Breast epithelium (tissue), 4 donors: ENCODE data around the gene ASIC4. TPM values are rescaled to one million over a fixed set of nuclear protein-coding genes. Genes with fewer than 3 reads are reported as not detected.

Source experiments
- DNase-seq, 2 donors: peaks; one replicate each; pipeline ENCODE4 v3.0.0-alpha.2; 2019; ENCODE audit warnings: low spot score in 2 of 2
- H3K27ac ChIP-seq, 2 donors: fragments of 200-600 bp; sonication (generic) in 1 of 2; one replicate each; pipeline ENCODE4 v1.5.1; 2016 to 2019; ENCODE audit warnings: mild to moderate bottlenecking in 1 of 2
- H3K27me3 ChIP-seq, 2 donors: fragments of 200-600 bp; sonication (generic) in 1 of 2; one replicate each; pipeline versions ENCODE4 v1.5.1 to v1.6.0; 2017 to 2019; ENCODE audit warnings: control low read depth in 1 of 2, mild to moderate bottlenecking in 1 of 2
- H3K36me3 ChIP-seq: fragments of 200-600 bp; one replicate; pipeline ENCODE4 v1.5.1; 2019
- H3K4me1 ChIP-seq, 2 donors: fragments of 200-600 bp; sonication (generic); one replicate each; pipeline ENCODE4 v1.5.1; 2016 to 2019; ENCODE audit warnings: control low read depth in 1 of 2
- H3K4me3 ChIP-seq, 3 donors: fragments of 200-600 bp; sonication (generic); 1 replicate in 2 of 3; 2 replicates in 1 of 3; pipeline ENCODE4 v1.5.1; 2016 to 2019; ENCODE audit warnings: mild to moderate bottlenecking in 3 of 3, moderate library complexity in 2 of 3
- H3K9me3 ChIP-seq, 2 donors: fragments of 200-600 bp; sonication (generic) in 1 of 2; one replicate each; pipeline ENCODE4 v1.5.1; 2016 to 2019; ENCODE audit warnings: control low read depth in 1 of 2
- POLR2A ChIP-seq: fragments of 450-650 bp; IDR thresholded peaks from one replicate; pipeline ENCODE4 v1.6.1; 2016; ENCODE audit warnings: antibody characterized with exemption, mild to moderate bottlenecking, moderate library complexity
- POLR2AphosphoS5 ChIP-seq, 3 donors: sonication (generic); formaldehyde crosslinking; IDR thresholded peaks; one replicate each; pipeline ENCODE4 v1.6.1; 2017; ENCODE audit warnings: antibody characterized with exemption in 3 of 3
- intact Hi-C: fragments of 100-400 bp; cut with DNase I; formaldehyde crosslinking; loops from one replicate; pipeline ENCODE4 v1.15.1; 2023; ENCODE audit warnings: low total_unique reads
- total RNA-seq, 3 donors: library from RNA; depleted of rRNA; stranded (reverse); fragments of >200 nt; gene quantifications; one replicate each; pipeline ENCODE4 v1.1.0, GENCODE V29; 2016
- TF ChIP-seq, protein P1 (sequence below), 3 donors: fragments of 450-650 bp; IDR thresholded peaks; one replicate each; pipeline ENCODE4 v1.5.1; 2016 to 2017; ENCODE audit warnings: antibody characterized with exemption in 3 of 3, mild to moderate bottlenecking in 3 of 3, moderate library complexity in 3 of 3

ASIC4 gene
- total RNA-seq, 3 donors from 2014 or later = 0.44 TPM; not detected in 2

DNA sequence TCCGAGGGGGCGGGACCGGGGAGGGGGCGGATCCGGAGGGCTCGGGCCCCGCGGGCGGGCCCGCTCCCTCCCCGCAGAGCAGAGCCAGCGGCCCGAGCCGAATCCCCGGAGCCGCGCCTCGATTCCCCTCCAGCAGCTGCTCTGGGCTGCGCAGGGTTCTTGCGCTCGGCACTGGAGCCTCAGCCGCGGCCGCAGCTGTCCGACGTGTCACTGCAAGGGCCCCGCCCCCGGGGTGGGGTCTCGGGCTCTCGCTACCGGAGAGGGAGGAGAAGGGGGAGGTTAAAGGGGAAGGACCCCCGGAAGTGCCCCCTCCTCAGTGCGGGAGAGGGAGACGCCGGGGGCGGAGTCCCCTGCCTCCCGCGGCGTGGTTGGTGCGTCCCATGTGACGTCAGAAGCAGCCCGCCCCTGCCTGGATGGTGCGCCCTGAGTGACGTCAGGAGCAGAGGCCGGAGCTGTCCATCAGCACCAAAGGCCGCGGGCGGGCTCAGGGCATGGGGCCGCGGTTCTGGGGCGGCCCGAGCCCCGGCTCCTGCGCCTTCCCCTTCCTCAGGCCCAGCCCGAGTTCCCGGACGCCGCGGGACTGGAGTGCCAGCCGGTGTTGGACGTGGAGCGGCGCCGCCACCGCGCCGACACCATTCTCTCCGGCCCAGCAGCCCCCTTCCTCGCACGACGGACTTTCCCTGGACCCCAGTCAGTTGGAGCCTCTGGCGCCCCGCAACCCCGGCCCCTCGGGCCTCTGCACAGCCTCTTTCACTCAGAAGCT is 29.5 kb downstream of the ASIC4 start, which contains the start of the genes CHPF and TMEM198:
Gene CHPF (minus strand): TSS at position 214 of the 763 bp plus-strand sequence. CDS start 271 bp downstream, outside the sequence.
Gene TMEM198 (plus strand): TSS at position 433 of the 763 bp plus-strand sequence. CDS start 700 bp downstream, outside the sequence.
- Histone ChIP-seq H3K27ac (peak within 1 kb of the TSS; percentile 90 to 91), H3K9me3 (no peaks in the 10 kb centered on the region), H3K27me3 (no peaks in the 10 kb centered on the region), H3K4me3 (peak within 1 kb of the TSS; percentile 62 to 85 (median 78)), H3K4me1 (peaks cover 0 to 8% of the 10 kb centered on the region in 2 donors), H3K36me3 (no peaks in the 10 kb centered on the region)
- intact Hi-C loops = loop anchor here (2.0 to 5.0 kb wide), 2 partner anchors 54 to 99 kb away; partner anchors contain the start of gene STK11IP
- peak; percentile 98 to 99 for DNase-seq
- TF ChIP-seq POLR2A (peak; percentile 15), POLR2AphosphoS5 (IDR thresholded peaks at IDR 0.05) (peak in 2 of 3 donors; percentile 61 to 75)
- TF ChIP-seq, protein P1, sequence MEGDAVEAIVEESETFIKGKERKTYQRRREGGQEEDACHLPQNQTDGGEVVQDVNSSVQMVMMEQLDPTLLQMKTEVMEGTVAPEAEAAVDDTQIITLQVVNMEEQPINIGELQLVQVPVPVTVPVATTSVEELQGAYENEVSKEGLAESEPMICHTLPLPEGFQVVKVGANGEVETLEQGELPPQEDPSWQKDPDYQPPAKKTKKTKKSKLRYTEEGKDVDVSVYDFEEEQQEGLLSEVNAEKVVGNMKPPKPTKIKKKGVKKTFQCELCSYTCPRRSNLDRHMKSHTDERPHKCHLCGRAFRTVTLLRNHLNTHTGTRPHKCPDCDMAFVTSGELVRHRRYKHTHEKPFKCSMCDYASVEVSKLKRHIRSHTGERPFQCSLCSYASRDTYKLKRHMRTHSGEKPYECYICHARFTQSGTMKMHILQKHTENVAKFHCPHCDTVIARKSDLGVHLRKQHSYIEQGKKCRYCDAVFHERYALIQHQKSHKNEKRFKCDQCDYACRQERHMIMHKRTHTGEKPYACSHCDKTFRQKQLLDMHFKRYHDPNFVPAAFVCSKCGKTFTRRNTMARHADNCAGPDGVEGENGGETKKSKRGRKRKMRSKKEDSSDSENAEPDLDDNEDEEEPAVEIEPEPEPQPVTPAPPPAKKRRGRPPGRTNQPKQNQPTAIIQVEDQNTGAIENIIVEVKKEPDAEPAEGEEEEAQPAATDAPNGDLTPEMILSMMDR (IDR thresholded peaks at IDR 0.05) = peak in 1 of 3 donors; percentile 9

DNA sequence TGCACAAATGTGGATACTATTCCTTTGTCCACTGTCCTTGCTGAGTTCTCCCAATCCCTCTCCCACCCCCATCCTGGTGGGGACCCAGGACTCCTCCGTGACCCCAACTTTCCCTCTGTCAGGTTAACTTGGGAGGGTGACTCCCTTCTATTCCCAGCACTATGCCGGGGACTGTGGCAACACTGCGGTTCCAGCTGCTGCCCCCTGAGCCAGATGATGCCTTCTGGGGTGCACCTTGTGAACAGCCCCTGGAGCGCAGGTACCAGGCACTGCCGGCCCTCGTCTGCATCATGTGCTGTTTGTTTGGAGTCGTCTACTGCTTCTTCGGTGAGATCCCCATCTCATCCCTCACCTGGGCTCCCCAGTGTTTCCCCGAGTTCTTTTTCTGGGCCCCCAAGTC is 30.3 kb downstream of the ASIC4 start:
- no peaks in the 10 kb centered on the region for H3K36me3 ChIP-seq
- H3K27ac ChIP-seq = peak overlapping the region; percentile 90 to 91
- peaks cover 0 to 8% of the 10 kb centered on the region in 2 donors for H3K4me1 ChIP-seq
- TF ChIP-seq, protein P1 (IDR thresholded peaks at IDR 0.05) = no peak
- TF ChIP-seq POLR2A = no peak
- TF ChIP-seq POLR2AphosphoS5 (IDR thresholded peaks at IDR 0.05) = no peak
- H3K9me3 ChIP-seq = no peaks in the 10 kb centered on the region
- intact Hi-C loops = loop anchor here (2.0 to 5.0 kb wide), 2 partner anchors 53 to 98 kb away; partner anchors contain the start of gene STK11IP
- no peaks in the 10 kb centered on the region for H3K27me3 ChIP-seq
- no peak for DNase-seq
- H3K4me3 ChIP-seq = peak overlapping the region; percentile 62 to 85 (median 78)

GRCh38 chr2:219545295-219545942 is 31.1 kb downstream of the ASIC4 start:
- H3K4me3 ChIP-seq = no peak overlapping the region
- no peak overlapping the region for H3K27ac ChIP-seq
- no peaks in the 10 kb centered on the region for H3K9me3 ChIP-seq
- H3K4me1 ChIP-seq = peaks cover 0 to 8% of the 10 kb centered on the region in 2 donors
- DNase-seq = no peak
- intact Hi-C loops = loop anchor here (2.0 kb wide), 1 partner anchor 97 kb away; no protein-coding TSS in a partner anchor
- TF ChIP-seq POLR2A = no peak
- no peaks in the 10 kb centered on the region for H3K27me3 ChIP-seq
- no peaks in the 10 kb centered on the region for H3K36me3 ChIP-seq

- no peak for DNase-seq
- Histone ChIP-seq H3K9me3 (no peaks in the 10 kb centered on the region), H3K4me1 (peaks cover 0 to 8% of the 10 kb centered on the region in 2 donors), H3K27ac (no peak overlapping the region), H3K36me3 (no peaks in the 10 kb centered on the region), H3K4me3 (no peak overlapping the region), H3K27me3 (no peaks in the 10 kb centered on the region)
- intact Hi-C loops = loop anchor here (2.0 kb wide), 1 partner anchor 97 kb away; no protein-coding TSS in a partner anchor
- TF ChIP-seq, protein P1 (IDR thresholded peaks at IDR 0.05) = no peak
- TF ChIP-seq POLR2AphosphoS5 (IDR thresholded peaks at IDR 0.05) (no peak), POLR2A (no peak)
Measured at GRCh38 chr2:219545943-219546352, 31.7 kb downstream of the ASIC4 start.

DNA sequence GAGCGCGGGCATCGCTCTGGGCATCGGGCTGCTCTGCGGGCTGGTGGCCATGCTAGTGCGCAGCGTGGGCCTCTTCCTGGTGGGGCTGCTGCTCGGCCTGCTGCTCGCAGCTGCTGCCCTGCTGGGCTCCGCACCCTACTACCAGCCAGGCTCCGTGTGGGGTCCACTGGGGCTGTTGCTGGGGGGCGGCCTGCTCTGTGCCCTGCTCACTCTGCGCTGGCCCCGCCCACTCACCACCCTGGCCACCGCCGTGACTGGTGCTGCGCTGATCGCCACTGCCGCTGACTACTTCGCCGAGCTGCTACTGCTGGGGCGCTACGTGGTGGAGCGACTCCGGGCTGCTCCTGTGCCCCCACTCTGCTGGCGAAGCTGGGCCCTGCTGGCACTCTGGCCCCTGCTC is 33.3 kb downstream of the ASIC4 start:
- Histone ChIP-seq H3K4me1 (peaks cover 5 to 6% of the 10 kb centered on the region in 2 donors), H3K36me3 (no peaks in the 10 kb centered on the region), H3K9me3 (no peaks in the 10 kb centered on the region), H3K4me3 (no peak overlapping the region), H3K27ac (no peak overlapping the region), H3K27me3 (no peaks in the 10 kb centered on the region)
- intact Hi-C loops = no loop called here
- TF ChIP-seq POLR2AphosphoS5 (IDR thresholded peaks at IDR 0.05) = no peak
- no peak for DNase-seq
